Measurements from ENCODE around the gene FASN.
A peak's percentile ranks its signal among the peaks of the same experiment; 100 is the strongest.
"Not testable (repeated sequence)": the region's sequence is repeated elsewhere in the genome, so short reads cannot be mapped to it uniquely, and the experiment has no call there.

Gene FASN

GRCh38 chr17:82042649-82043048, 55.4 kb downstream of the FASN start:
- DNase-seq: no peak

GRCh38 chr17:82041144-82041814, 56.8 kb downstream of the FASN start:
- DNase-seq: no peak

GRCh38 chr17:82039695-82040299, 58.2 kb downstream of the FASN start:
- no peak for DNase-seq

- DNase-seq: not testable (repeated sequence)
Measured at GRCh38 chr17:82038796-82039409, 59.1 kb downstream of the FASN start.

- DNase-seq: no peak
Measured at GRCh38 chr17:82037889-82038195, 60.2 kb downstream of the FASN start.

- DNase-seq: peak; percentile 98
Measured at GRCh38 chr17:82037092-82037888, 60.7 kb downstream of the FASN start, which contains the start of gene DCXR. DCXR (minus strand) TSS chr17:82037697; CDS start chr17:82037682, 15 bp downstream.

GRCh38 chr17:82036634-82037091, 61.4 kb downstream of the FASN start:
- no peak for DNase-seq

- DNase-seq: no peak
Measured at GRCh38 chr17:82035956-82036633, 61.9 kb downstream of the FASN start.

GRCh38 chr17:82035488-82035887, 62.5 kb downstream of the FASN start:
- no peak for DNase-seq

- no peak for DNase-seq
Measured at GRCh38 chr17:82034371-82035011, 63.5 kb downstream of the FASN start.

- no peak for DNase-seq
Measured at GRCh38 chr17:82033359-82034085, 64.5 kb downstream of the FASN start.

GRCh38 chr17:82031885-82032627, 66.0 kb downstream of the FASN start:
- DNase-seq: peak; percentile 52

GRCh38 chr17:82031303-82031884, 66.6 kb downstream of the FASN start, which contains the start of gene RAC3:
RAC3 (plus strand) TSS chr17:82031678; CDS start chr17:82031762, 84 bp downstream.
- no peak for DNase-seq

- peak; percentile 91 for DNase-seq
Measured at GRCh38 chr17:82030470-82031302, 67.3 kb downstream of the FASN start.

GRCh38 chr17:82029990-82030469, 68.0 kb downstream of the FASN start:
- DNase-seq: peak; percentile 80

GRCh38 chr17:82029391-82029790, 68.6 kb downstream of the FASN start:
- DNase-seq: no peak

- no peak for DNase-seq
Measured at GRCh38 chr17:82028966-82029365, 69.1 kb downstream of the FASN start.

All from right kidney (tissue), 1 donor.